Sciatic nerve (tissue), 2 donors: ENCODE data around the gene WNT16. TPM values are rescaled to one million over a fixed set of nuclear protein-coding genes. Genes with fewer than 3 reads are reported as not detected.
A peak's percentile ranks its signal among the peaks of the same experiment; 100 is the strongest.
"Not testable (repeated sequence)": the region's sequence is repeated elsewhere in the genome, so short reads cannot be mapped to it uniquely, and the experiment has no call there.

Experiments
- ATAC-seq: fragments of 200-7000 bp; cut with Tn5 transposase; one replicate; pipeline ENCODE4 v1.9.1; 2020; ENCODE audit warnings: mild to moderate bottlenecking, moderate library complexity
- DNase-seq: peaks from one replicate; pipeline ENCODE4 v3.0.0-alpha.2; 2020; ENCODE audit warnings: low spot score
- intact Hi-C: fragments of 100-400 bp; cut with DNase I; formaldehyde crosslinking; loops from one replicate; pipeline ENCODE4 v1.14.2; 2022
- total RNA-seq: library from RNA; stranded (reverse); fragmentation: NEBNext Ultra II Directional; extraction: Animal tissue kit (Norgen Biotek cat#: 25700); gene quantifications from one replicate; pipeline ENCODE4 v1.2.1, GENCODE V29; 2021
- donor health status: DM: no; HTN: no; CAD: no.
- donor health status: DM: no; HTN: no; CAD: no.

Gene WNT16
- total RNA-seq, 1 donor from 2014 or later, result not detected

DNA sequence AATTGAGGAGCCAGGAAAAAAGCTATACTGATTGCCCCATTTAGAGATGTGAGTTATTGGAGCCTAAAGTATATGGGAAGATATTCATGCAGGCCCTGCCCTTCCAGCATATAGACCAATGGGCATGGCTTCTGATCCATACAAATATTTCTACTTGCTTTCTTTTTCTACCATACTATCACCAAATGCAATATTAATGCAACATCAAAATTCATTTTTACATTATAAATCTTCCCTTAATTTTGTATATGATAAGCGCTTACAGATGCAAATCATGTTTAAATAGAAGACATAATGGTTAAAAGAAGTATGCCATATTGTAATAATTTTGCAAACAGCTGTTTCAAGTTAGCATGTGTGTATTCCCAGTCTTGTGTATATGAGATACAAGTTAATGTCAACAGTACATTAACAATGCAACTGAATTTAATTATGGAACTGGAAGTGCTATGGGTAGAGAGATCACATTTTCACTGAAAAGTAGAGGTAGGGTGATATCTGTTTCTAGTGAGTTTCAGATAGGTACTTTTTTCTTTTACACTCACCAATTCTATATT is 24.6 kb upstream of the WNT16 start:
- no peak for ATAC-seq
- intact Hi-C loops, result no loop called here
- DNase-seq, result no peak

DNA sequence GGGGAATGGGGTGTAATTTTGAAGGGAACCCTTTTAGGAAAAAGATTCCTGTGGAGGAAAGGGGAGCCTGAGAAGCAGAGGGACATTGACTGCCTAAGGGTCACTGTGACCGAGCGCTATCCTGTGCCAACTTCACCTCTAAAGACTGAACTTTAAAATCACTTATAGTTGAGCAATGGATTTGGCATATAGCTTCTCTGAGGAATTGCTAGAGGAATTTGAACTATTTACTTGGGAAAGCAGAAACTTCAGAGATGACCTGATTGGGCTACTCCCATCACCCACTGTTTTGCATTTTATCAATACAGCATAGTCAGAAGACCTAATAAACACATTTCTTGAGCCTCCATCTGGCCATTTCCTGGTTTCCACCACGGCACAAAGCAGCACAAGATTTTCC is 23.7 kb upstream of the WNT16 start:
- ATAC-seq (no peak), DNase-seq (no peak)
- intact Hi-C loops, result no loop called here

- DNase-seq, result no peak
- intact Hi-C loops, result no loop called here
- no peak for ATAC-seq
These were observed 22.2 kb upstream of the WNT16 start for GRCh38 chr7:121306565-121306964.

- ATAC-seq, result no peak
- DNase-seq, result no peak
These were observed 21.7 kb upstream of the WNT16 start for GRCh38 chr7:121307021-121307574.

GRCh38 chr7:121313220-121313792 is 15.5 kb upstream of the WNT16 start:
- no peak for ATAC-seq
- intact Hi-C loops, result no loop called here
- no peak for DNase-seq

More at GRCh38 chr7:121307021-121307574, 21.7 kb upstream of the WNT16 start:
- intact Hi-C loops, result no loop called here

DNA sequence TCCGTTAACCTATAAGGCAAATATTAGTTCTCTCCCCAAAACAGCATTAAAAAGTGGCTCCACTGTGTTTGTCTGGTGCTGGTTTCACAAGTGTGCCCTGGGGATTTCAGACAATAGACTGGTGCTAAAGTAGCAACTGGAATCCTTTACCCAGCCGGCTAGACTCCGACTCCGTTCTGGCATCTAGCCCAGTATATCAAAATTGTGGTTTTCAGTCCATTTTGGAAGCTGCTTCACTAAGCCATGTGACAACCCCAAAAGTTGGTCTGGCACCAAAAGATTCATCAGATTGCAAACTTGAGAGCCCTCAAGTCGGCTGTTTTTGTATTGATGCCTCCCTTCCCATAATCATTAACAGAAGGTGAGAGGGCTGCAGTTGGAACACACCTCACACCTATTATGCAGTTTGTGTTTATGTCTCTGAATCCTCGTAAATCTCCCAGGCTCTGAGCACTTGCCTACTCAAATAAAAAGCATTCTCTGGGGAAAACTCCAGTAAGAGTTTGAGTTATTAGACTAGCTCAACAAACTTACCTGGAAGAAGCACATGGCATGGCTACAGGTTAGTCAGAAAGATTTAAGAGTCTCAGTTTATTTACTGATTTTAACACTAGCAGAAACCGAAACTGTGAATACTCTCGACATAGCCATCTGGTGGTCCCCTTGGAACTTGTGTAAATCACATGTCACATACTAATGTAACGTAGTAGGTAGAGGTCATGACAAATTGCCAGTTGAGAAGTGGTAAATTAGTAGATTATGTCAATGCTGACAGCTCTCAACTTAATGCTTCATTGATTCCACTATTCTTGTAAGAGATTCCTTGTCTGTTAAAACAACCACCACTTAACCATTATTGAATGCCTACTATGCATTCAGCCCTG is 14.8 kb upstream of the WNT16 start:
- intact Hi-C loops, result no loop called here
- DNase-seq, result no peak
- ATAC-seq, result peak; percentile 15

DNA sequence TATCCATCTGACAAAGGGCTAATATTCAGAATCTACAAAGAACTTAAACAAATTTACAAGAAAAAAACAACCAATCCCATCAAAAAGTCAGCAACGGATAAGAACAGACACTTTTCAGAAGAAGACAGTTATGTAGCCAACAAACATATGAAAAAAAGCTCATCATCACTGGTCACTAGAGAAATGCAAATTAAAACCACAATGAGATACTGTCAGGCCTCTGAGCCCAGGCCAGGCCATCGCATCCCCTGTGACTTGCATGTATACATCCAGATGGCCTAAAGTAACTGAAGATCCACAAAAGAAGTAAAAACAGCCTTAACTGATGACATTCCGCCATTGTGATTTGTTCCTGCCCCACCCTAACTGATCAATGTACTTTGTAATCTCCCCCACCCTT is 13.6 kb upstream of the WNT16 start:
- intact Hi-C loops, result not testable (repeated sequence)

DNA sequence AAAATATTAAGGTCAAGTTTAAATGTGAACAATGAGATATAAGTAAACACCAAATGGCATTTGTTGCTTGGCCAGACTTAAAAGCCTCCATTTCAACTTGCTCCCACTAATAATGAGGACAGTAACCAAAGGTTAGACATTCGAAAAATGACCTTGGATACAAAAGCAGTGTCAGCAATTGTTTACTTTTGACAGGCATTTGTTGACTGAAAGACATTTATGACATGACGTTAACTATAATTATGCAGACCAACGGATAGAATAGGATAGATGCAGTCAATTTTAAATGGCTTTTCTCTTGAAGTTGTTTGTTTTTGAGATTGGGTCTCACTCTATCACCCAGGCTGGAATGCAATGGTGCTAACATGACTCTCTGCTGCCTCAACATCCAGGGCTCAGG is 6.3 kb upstream of the WNT16 start:
- intact Hi-C loops, result no loop called here
- DNase-seq (no peak), ATAC-seq (no peak)

More for the DNA sequence above, 13.6 kb upstream of the WNT16 start:
- not testable (repeated sequence) for DNase-seq, ATAC-seq

DNA sequence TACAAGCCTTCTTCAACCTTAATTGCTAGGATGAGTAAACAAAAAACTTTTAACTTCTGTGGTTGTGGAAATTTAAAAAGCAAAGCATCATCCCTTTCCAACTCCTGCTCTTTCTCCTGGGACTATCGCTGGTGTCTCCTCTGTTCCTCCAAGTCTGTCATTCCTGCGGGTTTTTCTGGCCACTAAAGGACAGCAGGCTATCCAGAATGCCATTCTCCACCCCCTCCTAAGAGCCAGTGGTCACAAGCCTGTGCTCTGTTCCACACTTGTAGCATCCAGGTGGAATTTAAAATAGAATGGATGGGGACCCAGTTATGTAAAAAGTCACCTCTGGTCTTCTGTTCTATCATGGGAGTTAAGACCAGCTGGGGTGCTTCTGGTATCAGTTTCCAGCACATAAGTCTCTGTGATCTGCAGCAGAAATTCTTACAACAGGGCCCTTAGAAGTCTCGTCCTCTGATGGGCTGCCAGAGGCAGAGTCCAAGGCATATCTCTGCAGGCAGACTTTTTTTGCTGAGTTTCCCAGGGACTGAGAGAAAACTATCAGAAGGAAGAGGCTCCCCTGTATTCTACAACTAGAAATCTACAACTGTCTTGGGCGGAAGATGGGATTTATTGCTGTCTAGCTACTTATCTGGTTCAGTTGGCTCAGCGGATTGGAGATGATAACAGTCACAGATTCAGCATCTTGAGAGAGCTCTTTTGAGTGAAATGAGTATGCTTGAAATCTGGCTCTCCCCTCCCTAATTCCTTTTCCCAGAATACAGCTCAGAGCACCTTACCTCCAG is 5.1 kb upstream of the WNT16 start:
- ATAC-seq (no peak), DNase-seq (no peak)
- intact Hi-C loops, result no loop called here

GRCh38 chr7:121327671-121328070 is 1.1 kb upstream of the WNT16 start:
- intact Hi-C loops, result no loop called here
- ATAC-seq (no peak), DNase-seq (no peak)

- intact Hi-C loops, result no loop called here
- peak; percentile 48 for ATAC-seq
- no peak for DNase-seq
These were observed 622 bp downstream of the WNT16 start for GRCh38 chr7:121329191-121330052.

GRCh38 chr7:121330053-121330833 is 1.4 kb downstream of the WNT16 start:
- intact Hi-C loops, result no loop called here
- peak; percentile 23 for ATAC-seq
- DNase-seq, result no peak

DNA sequence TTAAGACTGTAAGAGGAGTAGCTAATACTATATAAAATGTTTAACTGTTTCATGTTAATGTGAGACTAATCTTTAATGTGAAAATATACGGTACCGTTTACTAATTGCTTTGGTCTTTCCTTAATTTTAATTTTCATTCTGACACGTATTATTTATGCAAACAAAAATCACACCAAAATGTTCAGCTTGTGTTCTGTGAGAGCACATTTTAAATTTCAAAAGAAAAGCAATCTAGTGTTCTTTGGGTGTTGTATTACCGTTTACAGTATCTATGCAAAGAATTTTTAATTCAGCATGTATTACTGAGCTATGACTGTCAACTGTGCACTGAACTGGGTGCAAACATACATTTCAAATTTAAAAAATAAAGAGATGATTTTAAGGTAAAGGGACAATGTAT is 2.2 kb downstream of the WNT16 start:
- ATAC-seq, result no peak
- no peak for DNase-seq
- intact Hi-C loops, result no loop called here

- intact Hi-C loops, result no loop called here
- no peak for DNase-seq
- no peak for ATAC-seq
These were observed 2.8 kb downstream of the WNT16 start for GRCh38 chr7:121331574-121331973.

- intact Hi-C loops, result no loop called here
- DNase-seq (no peak), ATAC-seq (no peak)
These were observed 5.6 kb downstream of the WNT16 start for GRCh38 chr7:121334376-121334775.

DNA sequence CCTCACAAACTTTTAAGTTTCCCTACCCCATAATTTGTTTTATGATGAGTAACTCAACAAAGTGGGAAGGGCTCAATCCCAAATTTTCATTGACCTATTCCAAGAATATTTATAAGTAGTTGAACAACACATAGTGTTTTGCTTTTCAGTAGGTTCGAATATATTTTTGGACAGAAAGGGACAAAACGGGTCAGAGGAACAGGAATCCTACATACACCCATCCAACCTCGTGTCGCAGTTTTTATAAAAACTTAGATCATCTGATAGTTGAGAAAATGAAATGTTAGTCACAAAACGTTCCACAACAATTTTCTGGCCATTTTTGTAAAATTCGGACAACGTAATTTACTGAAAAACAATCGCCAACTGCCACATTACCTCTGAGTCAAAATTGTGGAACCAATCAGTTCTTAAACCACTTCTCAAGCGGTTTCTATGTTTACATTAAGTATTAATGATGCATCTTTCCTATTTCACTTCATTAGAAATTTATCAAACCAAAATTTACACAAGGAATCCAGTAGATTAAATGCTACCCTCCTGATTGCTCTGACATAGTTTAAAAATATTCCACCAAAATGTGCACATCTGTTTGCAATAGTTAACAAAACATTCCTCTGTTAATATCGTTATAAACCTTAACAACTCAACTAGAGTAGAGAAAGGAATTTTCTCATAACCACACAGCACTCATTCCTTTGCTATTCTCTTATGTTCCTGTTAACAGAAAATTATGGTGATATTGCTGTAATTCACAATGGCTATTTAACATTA is 6.3 kb downstream of the WNT16 start:
- no peak for ATAC-seq
- intact Hi-C loops, result no loop called here
- no peak for DNase-seq

GRCh38 chr7:121336579-121336978 is 7.8 kb downstream of the WNT16 start:
- ATAC-seq (no peak), DNase-seq (no peak)
- intact Hi-C loops, result no loop called here
